CD8-positive, alpha-beta memory T cell (primary cell): ENCODE results near the gene CACNA2D2. TPM values are rescaled to one million over a fixed set of nuclear protein-coding genes. Genes with fewer than 3 reads are reported as not detected.

Experiments used
- CTCF ChIA-PET: fragments of 350-600 bp; sonication (Branson Sonifier 250); formaldehyde crosslinking; loops from one replicate; lab custom pipeline; 2021; ENCODE audit warnings: antibody characterized with exemption; lab: Charles Lee
- POLR2A ChIA-PET: fragments of 350-600 bp; sonication (Branson Sonifier 250); formaldehyde crosslinking; loops from one replicate; lab custom pipeline; 2021; ENCODE audit warnings: antibody characterized with exemption; lab: Charles Lee
- DNase-seq, 5 donors: peaks; one replicate each; pipeline versions ENCODE4 v3.0.0 to v3.0.0-alpha.2; 2020 to 2022; ENCODE audit warnings: mixed read lengths in 1 of 5
- H3K27ac ChIP-seq: one replicate; pipeline ENCODE4 v1.7.0; 2013; ENCODE audit warnings: low read depth, mild to moderate bottlenecking, low read length, moderate library complexity
- H3K27me3 ChIP-seq: 2 replicates; pipeline ENCODE4 v1.7.0; 2013; ENCODE audit warnings: low read length, mild to moderate bottlenecking; ENCODE audit not compliant: insufficient read depth, poor library complexity, severe bottlenecking
- H3K36me3 ChIP-seq: 2 replicates; pipeline ENCODE4 v1.7.0; 2013; ENCODE audit warnings: mild to moderate bottlenecking, low read length, moderate library complexity; ENCODE audit not compliant: insufficient read depth
- H3K4me1 ChIP-seq: 2 replicates; pipeline ENCODE4 v1.7.0; 2013; ENCODE audit warnings: mild to moderate bottlenecking, low read length, moderate library complexity; ENCODE audit not compliant: insufficient read depth
- H3K4me3 ChIP-seq: 2 replicates; pipeline ENCODE4 v1.7.0; 2013; ENCODE audit warnings: mild to moderate bottlenecking, low read length
- H3K9me3 ChIP-seq: 2 replicates; pipeline ENCODE4 v1.7.0; 2013; ENCODE audit warnings: mild to moderate bottlenecking, low read length
- H3K27ac Mint-ChIP-seq, 8 donors: one replicate each; pipeline ENCODE4 v1.8.0; 2020 to 2021; ENCODE audit warnings: mixed read lengths in 8 of 8, mild to moderate bottlenecking in 6 of 8, inconsistent platforms in 3 of 8, moderate library complexity in 3 of 8
- H3K27me3 Mint-ChIP-seq, 2 donors: one replicate each; pipeline ENCODE4 v1.8.0; 2020 to 2021; ENCODE audit warnings: mixed read lengths in 2 of 2, mild to moderate bottlenecking in 1 of 2, moderate library complexity in 1 of 2
- H3K36me3 Mint-ChIP-seq, 3 donors: one replicate each; pipeline ENCODE4 v1.8.0; 2020 to 2021; ENCODE audit warnings: mixed read lengths in 3 of 3, inconsistent platforms in 1 of 3, mild to moderate bottlenecking in 1 of 3
- H3K4me1 Mint-ChIP-seq, 3 donors: one replicate each; pipeline ENCODE4 v1.8.0; 2020 to 2021; ENCODE audit warnings: mixed read lengths in 3 of 3, inconsistent platforms in 1 of 3, mild to moderate bottlenecking in 1 of 3
- H3K4me3 Mint-ChIP-seq, 7 donors: one replicate each; pipeline ENCODE4 v1.8.0; 2020 to 2021; ENCODE audit warnings: mixed read lengths in 7 of 7, mild to moderate bottlenecking in 6 of 7, moderate library complexity in 4 of 7, inconsistent platforms in 2 of 7
- H3K9me3 Mint-ChIP-seq, 5 donors: one replicate each; pipeline ENCODE4 v1.8.0; 2020 to 2022; ENCODE audit warnings: mixed read lengths in 5 of 5, mild to moderate bottlenecking in 3 of 5, moderate library complexity in 2 of 5, inconsistent platforms in 1 of 5
- polyA plus RNA-seq: library from polyadenylated mRNA; unstranded; fragments of 300-500 nt; fragmentation: Illumina TruSeq; gene quantifications from one replicate; pipeline ENCODE4 v1.2.3, GENCODE V29; 2021
- total RNA-seq, 2 experiments: library from RNA; stranded (reverse); gene quantifications; one replicate each; pipeline ENCODE4 v1.2.3, GENCODE V29; 2021

The CACNA2D2 gene
- total and polyA plus RNA-seq, 3 experiments from 2014 or later = 0.73 to 2.6 (median 1.1) TPM

GRCh38 chr3:50314816-50315215 is 188.6 kb downstream of the CACNA2D2 start:
- Histone ChIP-seq H3K4me3 (no peak overlapping the region), H3K9me3 (no peaks in the 10 kb centered on the region), H3K4me1 (peaks cover 20% of the 10 kb centered on the region), H3K27me3 (no peaks in the 10 kb centered on the region), H3K27ac (no peak overlapping the region), H3K36me3 (no peaks in the 10 kb centered on the region)
- Mint-ChIP-seq H3K9me3 (no peaks in the 10 kb centered on the region), H3K36me3 (peaks cover 0 to 2% (median 2%) of the 10 kb centered on the region in 3 donors), H3K4me1 (peaks cover 32 to 54% (median 48%) of the 10 kb centered on the region in 3 donors), H3K27me3 (peaks cover 0 to 2% of the 10 kb centered on the region in 2 donors), H3K27ac (peak overlapping the region in 6 of 8 donors; percentile 56 to 87 (median 82)), H3K4me3 (no peak overlapping the region)
- ChIA-PET POLR2A (interaction anchor here (5.2 kb wide), 1 partner anchor 16 kb away, joined by 31 read pairs; the partner anchor contains the start of genes HYAL3 and NAA80), CTCF (interaction anchor here (1.2 to 3.0 kb wide), 3 partner anchors 10 to 16 kb away, joined by 3 to 13 read pairs (median 6); partner anchors contain the start of genes HYAL3 and NAA80)
- DNase-seq = no peak

GRCh38 chr3:50314342-50314741 is 189.1 kb downstream of the CACNA2D2 start:
- Histone ChIP-seq H3K36me3 (no peaks in the 10 kb centered on the region), H3K9me3 (no peaks in the 10 kb centered on the region), H3K4me3 (no peak overlapping the region), H3K27me3 (no peaks in the 10 kb centered on the region), H3K4me1 (peaks cover 16% of the 10 kb centered on the region), H3K27ac (no peak overlapping the region)
- H3K27me3 Mint-ChIP-seq = peaks cover 0 to 2% of the 10 kb centered on the region in 2 donors
- H3K4me3 Mint-ChIP-seq = peak overlapping the region in 1 of 7 donors; percentile 50
- H3K36me3 Mint-ChIP-seq = peaks cover 0 to 3% (median 2%) of the 10 kb centered on the region in 3 donors
- ChIA-PET CTCF (interaction anchor here (1.5 to 3.0 kb wide), 2 partner anchors 10 to 15 kb away, joined by 6 to 13 read pairs; partner anchors contain the start of genes HYAL3 and NAA80), POLR2A (no interaction called here)
- peak overlapping the region in 3 of 8 donors; percentile 12 to 52 (median 23) for H3K27ac Mint-ChIP-seq
- no peaks in the 10 kb centered on the region for H3K9me3 Mint-ChIP-seq
- no peak for DNase-seq
- H3K4me1 Mint-ChIP-seq = peaks cover 28 to 49% (median 44%) of the 10 kb centered on the region in 3 donors

Other genes with a start within 250 kb of the CACNA2D2 start
- gene SEMA3B, start 234.5 kb downstream of the CACNA2D2 start, total RNA-seq = under 1 TPM in 1 of 2 experiments, not detected in 1; 0.22 TPM
- gene SEMA3B, start 234.5 kb downstream of the CACNA2D2 start, polyA plus RNA-seq = not detected
- gene LSMEM2, start 224.5 kb downstream of the CACNA2D2 start, total RNA-seq = not detected
- gene LSMEM2, start 224.5 kb downstream of the CACNA2D2 start, polyA plus RNA-seq = not detected
- gene IFRD2, start 211.2 kb downstream of the CACNA2D2 start, total RNA-seq = 100 to 1,000 TPM; 191 to 192 TPM
- 66.8 TPM for gene IFRD2, start 211.2 kb downstream of the CACNA2D2 start, polyA plus RNA-seq
- 1 to 10 TPM; 7.7 to 8.4 TPM for gene HYAL3, start 204.2 kb downstream of the CACNA2D2 start, total RNA-seq
- gene HYAL3, start 204.2 kb downstream of the CACNA2D2 start, polyA plus RNA-seq = 3.6 TPM
- 10 to 100 TPM; 17.3 to 18.3 TPM for gene NAA80, start 204.2 kb downstream of the CACNA2D2 start, total RNA-seq
- gene NAA80, start 204.2 kb downstream of the CACNA2D2 start, polyA plus RNA-seq = 19.3 TPM
- gene HYAL1, start 200.1 kb downstream of the CACNA2D2 start, total RNA-seq = under 1 TPM in 1 of 2 experiments, not detected in 1; 0.13 TPM
- 0.81 TPM for gene HYAL1, start 200.1 kb downstream of the CACNA2D2 start, polyA plus RNA-seq
- 10 to 100 TPM; 13.7 to 13.9 TPM for gene HYAL2, start 180.9 kb downstream of the CACNA2D2 start, total RNA-seq
- gene HYAL2, start 180.9 kb downstream of the CACNA2D2 start, polyA plus RNA-seq = 10.8 TPM
- 10 to 100 TPM; 31.4 to 36.6 TPM for gene TUSC2, start 175.4 kb downstream of the CACNA2D2 start, total RNA-seq
- gene TUSC2, start 175.4 kb downstream of the CACNA2D2 start, polyA plus RNA-seq = 52.9 TPM
- gene RASSF1, start 162.8 kb downstream of the CACNA2D2 start, total RNA-seq = 10 to 100 TPM; 70.8 to 71.9 TPM
- 152 TPM for gene RASSF1, start 162.8 kb downstream of the CACNA2D2 start, polyA plus RNA-seq
- 1 to 10 TPM in 1 of 2 experiments, under 1 TPM in 1; 0.97 to 1.3 TPM for gene ZMYND10, start 157.9 kb downstream of the CACNA2D2 start, total RNA-seq
- 1.1 TPM for gene ZMYND10, start 157.9 kb downstream of the CACNA2D2 start, polyA plus RNA-seq
- gene NPRL2, start 152.9 kb downstream of the CACNA2D2 start, total RNA-seq = 10 to 100 TPM; 44.6 to 48.0 TPM
- 59.5 TPM for gene NPRL2, start 152.9 kb downstream of the CACNA2D2 start, polyA plus RNA-seq
- gene CYB561D2, start 152.8 kb downstream of the CACNA2D2 start, total RNA-seq = 10 to 100 TPM; 32.4 to 37.7 TPM
- gene CYB561D2, start 152.8 kb downstream of the CACNA2D2 start, polyA plus RNA-seq = 78.2 TPM
- 10 to 100 TPM; 30.5 to 33.2 TPM for gene TMEM115, start 144.1 kb downstream of the CACNA2D2 start, total RNA-seq
- gene TMEM115, start 144.1 kb downstream of the CACNA2D2 start, polyA plus RNA-seq = 47.2 TPM
- 10 to 100 TPM; 11.5 to 13.0 TPM for gene C3orf18, start 64.1 kb upstream of the CACNA2D2 start, total RNA-seq
- 15.8 TPM for gene C3orf18, start 64.1 kb upstream of the CACNA2D2 start, polyA plus RNA-seq
- 10 to 100 TPM; 51.8 to 55.0 TPM for gene HEMK1, start 65.9 kb upstream of the CACNA2D2 start, total RNA-seq
- 27.4 TPM for gene HEMK1, start 65.9 kb upstream of the CACNA2D2 start, polyA plus RNA-seq
- gene CISH, start 108.1 kb upstream of the CACNA2D2 start, total RNA-seq = 100 to 1,000 TPM; 216 to 222 TPM
- 92.8 TPM for gene CISH, start 108.1 kb upstream of the CACNA2D2 start, polyA plus RNA-seq
- 100 to 1,000 TPM; 153 to 156 TPM for gene MAPKAPK3, start 113.5 kb upstream of the CACNA2D2 start, total RNA-seq
- 57.0 TPM for gene MAPKAPK3, start 113.5 kb upstream of the CACNA2D2 start, polyA plus RNA-seq
- gene DOCK3, start 171.3 kb upstream of the CACNA2D2 start, total RNA-seq = 1 to 10 TPM; 2.0 to 2.1 TPM
- 0.16 TPM for gene DOCK3, start 171.3 kb upstream of the CACNA2D2 start, polyA plus RNA-seq